IPS DF 6.9 (cell line): ENCODE measurements around the gene BCAN.

Experiments used
- DNase-seq: peaks from one replicate; pipeline ENCODE4 v3.0.0-alpha.2; 2013; ENCODE audit warnings: low read depth, low spot score
- H3K27ac ChIP-seq: one replicate; pipeline ENCODE4 v1.5.1; 2013; ENCODE audit warnings: low read length, control low read depth
- H3K27me3 ChIP-seq: 2 replicates; pipeline ENCODE4 v1.6.1; 2013; ENCODE audit warnings: mild to moderate bottlenecking, low read length; ENCODE audit not compliant: control insufficient read depth, insufficient read depth
- H3K36me3 ChIP-seq: 2 replicates; pipeline ENCODE4 v1.6.1; 2013; ENCODE audit warnings: low read length; ENCODE audit not compliant: control insufficient read depth, insufficient read depth
- H3K4me1 ChIP-seq: 2 replicates; pipeline ENCODE4 v1.6.1; 2013; ENCODE audit warnings: low read length; ENCODE audit not compliant: control insufficient read depth, insufficient read depth
- H3K4me3 ChIP-seq: 2 replicates; pipeline ENCODE4 v1.5.1; 2013; ENCODE audit warnings: mild to moderate bottlenecking, low read length
- H3K9me3 ChIP-seq: 2 replicates; pipeline ENCODE4 v1.6.1; 2013; ENCODE audit warnings: low read length, inconsistent platforms; ENCODE audit not compliant: control insufficient read depth, insufficient read depth
- WGBS: extraction: QIAGEN DNeasy Blood & Tissue Kit; methylation state at CpG from one replicate; pipeline ENCODE4 v1.1.7; 2013; ENCODE audit warnings: mixed read lengths, missing lambda C conversion rate; ENCODE audit not compliant: insufficient read length, insufficient coverage; 5-methylcytosine and 5-hydroxymethylcytosine counted together

BCAN gene

DNA sequence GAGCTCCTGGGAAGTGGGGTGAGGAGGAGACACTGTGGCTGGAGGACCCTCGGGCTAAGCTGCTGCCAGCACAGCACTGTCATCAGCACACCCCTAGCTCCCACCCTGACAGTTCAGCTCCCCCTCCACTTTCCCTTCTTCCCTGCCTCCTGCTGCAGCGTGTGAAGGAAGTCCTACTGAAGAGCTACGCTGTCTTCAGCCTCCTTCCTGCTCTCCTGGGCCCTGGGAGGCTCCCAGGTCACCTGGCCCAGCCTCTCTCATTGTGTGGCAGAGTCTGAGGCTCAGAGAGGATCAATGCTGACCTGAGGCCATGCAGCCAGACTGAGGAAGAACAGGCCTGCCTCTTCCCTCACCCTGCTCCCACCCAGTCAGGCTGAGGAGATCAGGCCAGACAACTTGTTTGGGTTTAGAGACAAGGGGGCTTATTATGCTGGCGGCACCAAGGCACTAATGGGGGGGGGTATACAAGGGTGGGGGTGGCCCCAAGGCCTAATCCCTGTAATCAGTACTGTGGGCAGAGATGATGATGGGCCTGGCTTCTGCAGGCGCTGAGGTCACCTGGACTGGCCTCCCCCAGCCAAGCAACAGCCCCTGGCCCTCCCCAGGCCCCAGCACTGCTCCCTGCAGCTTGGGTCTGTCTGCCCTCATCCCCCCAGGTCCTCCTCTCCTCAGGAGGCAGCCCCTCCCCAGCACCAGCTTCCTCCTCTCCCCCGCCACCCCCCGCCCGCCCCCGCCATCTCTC, 26.2 kb downstream of the BCAN start:
- peaks cover 33% of the 10 kb centered on the region for H3K4me1 ChIP-seq
- H3K9me3 ChIP-seq: no peaks in the 10 kb centered on the region
- no peak for DNase-seq
- H3K27me3 ChIP-seq: no peaks in the 10 kb centered on the region
- peaks cover 5% of the 10 kb centered on the region; the same call in 1 of the 2 replicates for H3K36me3 ChIP-seq
- H3K27ac ChIP-seq: no peak overlapping the region
- H3K4me3 ChIP-seq: no peak overlapping the region
- WGBS: no CpG with 5 or more reads among the region's 9 CpGs

GRCh38 chr1:156668801-156669637, 27.1 kb downstream of the BCAN start:
- Histone ChIP-seq H3K27ac (no peak overlapping the region), H3K4me1 (peaks cover 36% of the 10 kb centered on the region), H3K36me3 (peaks cover 5% of the 10 kb centered on the region; the same call in 1 of the 2 replicates), H3K9me3 (no peaks in the 10 kb centered on the region), H3K27me3 (no peaks in the 10 kb centered on the region), H3K4me3 (no peak overlapping the region)
- no peak for DNase-seq
- no CpG with 5 or more reads among the region's 17 CpGs for WGBS

DNA sequence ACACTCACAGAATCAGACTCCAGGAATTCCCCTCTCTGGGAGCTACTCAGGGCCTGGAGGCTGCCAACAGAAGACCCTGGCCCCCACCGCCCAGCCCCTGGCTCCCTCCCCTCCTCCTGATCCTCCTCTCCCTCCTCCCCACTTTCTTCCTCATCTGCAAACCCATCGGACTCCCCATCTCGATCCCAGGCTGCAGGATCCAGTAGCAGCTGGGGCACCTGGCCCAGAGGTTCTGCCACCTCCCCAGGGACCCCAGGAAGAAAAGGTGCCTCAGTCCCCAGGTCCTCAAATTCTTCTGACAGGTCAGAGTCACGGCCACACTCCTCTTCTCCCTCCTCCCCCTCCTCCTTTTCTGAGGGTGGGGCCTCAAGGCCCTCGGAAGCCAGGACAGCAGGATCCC, 27.9 kb downstream of the BCAN start:
- no peak for DNase-seq
- no CpG with 5 or more reads among the region's 5 CpGs for WGBS
- H3K4me1 ChIP-seq: peaks cover 35% of the 10 kb centered on the region
- H3K27ac ChIP-seq: no peak overlapping the region
- peaks cover 6% of the 10 kb centered on the region; the same call in 1 of the 2 replicates for H3K36me3 ChIP-seq
- no peaks in the 10 kb centered on the region for H3K27me3 ChIP-seq
- no peaks in the 10 kb centered on the region for H3K9me3 ChIP-seq
- H3K4me3 ChIP-seq: no peak overlapping the region

DNA sequence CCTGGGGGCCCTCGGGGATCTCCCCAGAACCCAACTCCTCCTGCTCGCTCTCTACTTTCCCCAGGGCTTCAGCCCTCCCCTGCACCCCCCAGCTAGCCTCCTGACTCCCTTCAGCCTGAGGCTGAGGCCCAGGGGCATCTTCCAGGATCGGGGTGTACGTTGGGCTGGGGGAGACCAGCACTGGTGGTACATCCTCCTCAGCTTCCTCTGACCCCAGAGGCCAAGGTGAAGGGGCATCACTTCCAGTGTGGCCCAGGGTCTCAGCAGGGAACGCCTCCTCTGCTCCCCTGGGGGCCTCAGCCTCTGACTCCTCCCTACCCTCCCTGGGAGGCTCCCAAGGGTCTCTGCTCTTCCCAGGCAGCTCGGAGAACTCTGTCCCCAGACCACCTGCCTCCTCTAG, 28.4 kb downstream of the BCAN start:
- WGBS: no CpG with 5 or more reads among the region's 6 CpGs
- Histone ChIP-seq H3K36me3 (peaks cover 8% of the 10 kb centered on the region; the same call in 1 of the 2 replicates), H3K27ac (no peak overlapping the region), H3K4me1 (peaks cover 40% of the 10 kb centered on the region), H3K9me3 (no peaks in the 10 kb centered on the region), H3K27me3 (no peaks in the 10 kb centered on the region), H3K4me3 (no peak overlapping the region)
- DNase-seq: no peak

GRCh38 chr1:156670791-156671190, 28.9 kb downstream of the BCAN start:
- H3K27me3 ChIP-seq: no peaks in the 10 kb centered on the region
- peaks cover 8% of the 10 kb centered on the region; the same call in 1 of the 2 replicates for H3K36me3 ChIP-seq
- no CpG with 5 or more reads among the region's 4 CpGs for WGBS
- DNase-seq: no peak
- H3K4me3 ChIP-seq: no peak overlapping the region
- H3K27ac ChIP-seq: no peak overlapping the region
- H3K4me1 ChIP-seq: peaks cover 42% of the 10 kb centered on the region
- H3K9me3 ChIP-seq: no peaks in the 10 kb centered on the region

DNA sequence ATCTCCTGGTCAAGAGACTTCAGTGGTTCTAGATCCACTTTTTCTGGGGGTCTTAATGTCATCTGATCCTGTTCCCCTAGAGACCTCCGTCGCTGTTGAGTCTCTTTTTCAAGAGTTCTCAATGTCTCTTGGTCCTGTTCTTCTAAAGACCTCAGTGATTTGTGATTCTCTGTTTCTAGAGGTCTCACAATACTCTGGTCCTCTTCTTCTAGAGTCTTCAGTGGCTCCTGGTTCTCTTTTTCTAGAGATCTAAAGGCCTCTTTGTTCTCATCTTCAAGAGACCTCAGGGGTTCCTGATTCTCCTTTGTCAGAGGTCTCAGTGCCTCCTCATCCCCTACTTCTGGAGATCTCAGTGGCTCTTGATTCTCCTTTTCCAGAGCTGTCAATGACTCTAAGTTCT, 29.9 kb downstream of the BCAN start:
- DNase-seq: no peak
- Histone ChIP-seq H3K27ac (no peak overlapping the region), H3K27me3 (no peaks in the 10 kb centered on the region), H3K4me1 (peaks cover 44% of the 10 kb centered on the region), H3K36me3 (peaks cover 8% of the 10 kb centered on the region; the same call in 1 of the 2 replicates), H3K9me3 (no peaks in the 10 kb centered on the region), H3K4me3 (no peak overlapping the region)
- no CpG with 5 or more reads among the region's 2 CpGs for WGBS

- WGBS: no CpG with 5 or more reads among the region's 8 CpGs
- Histone ChIP-seq H3K27ac (no peak overlapping the region), H3K9me3 (no peaks in the 10 kb centered on the region), H3K4me3 (no peak overlapping the region), H3K4me1 (peaks cover 43% of the 10 kb centered on the region), H3K36me3 (peaks cover 8% of the 10 kb centered on the region; the same call in 1 of the 2 replicates), H3K27me3 (no peaks in the 10 kb centered on the region)
- DNase-seq: peak; percentile 97
These were observed 31.6 kb downstream of the BCAN start for GRCh38 chr1:156673387-156674121.

DNA sequence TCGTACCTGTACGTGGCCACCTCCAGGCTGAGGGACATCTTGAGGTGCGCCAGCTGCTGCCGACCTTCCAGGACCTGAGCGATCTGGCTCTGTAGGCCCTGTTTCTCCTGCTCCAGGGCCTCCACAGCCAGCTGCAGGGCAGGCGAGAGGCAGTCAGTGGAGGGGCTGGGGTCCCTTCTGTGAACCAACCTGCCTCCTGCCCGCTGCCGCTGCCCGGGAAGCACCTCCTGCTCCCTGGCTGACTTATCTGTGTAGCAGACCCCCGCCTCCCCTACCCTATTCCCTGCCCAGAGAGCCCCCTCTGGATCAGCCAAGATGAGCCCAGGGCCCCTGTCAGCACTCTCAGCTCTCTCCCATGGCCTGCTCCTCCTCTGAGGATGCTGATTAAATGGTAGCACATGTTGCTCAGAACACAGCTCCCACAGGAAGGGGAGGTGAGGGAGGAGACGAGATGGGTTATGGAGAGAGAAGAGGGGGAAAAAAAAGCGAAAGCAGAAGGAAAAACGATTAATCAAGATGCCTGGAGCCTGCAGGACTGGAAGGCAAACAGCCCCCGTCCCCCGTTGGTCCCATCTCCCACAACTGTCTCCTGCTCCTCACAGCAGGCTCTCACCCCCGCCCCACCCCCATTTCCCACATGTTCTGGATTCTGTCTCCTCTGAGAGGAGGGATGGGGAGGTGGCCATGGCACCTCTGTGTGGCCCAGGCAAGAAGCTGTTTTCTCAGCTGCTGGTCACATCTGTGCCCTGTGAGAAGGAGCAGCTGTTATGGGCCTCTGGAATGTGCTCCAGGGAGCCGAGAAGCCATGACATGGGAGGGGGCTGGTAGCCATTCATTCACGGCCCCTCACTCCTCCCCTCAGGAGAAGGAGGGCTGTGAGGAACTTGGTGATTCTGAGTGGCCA, 33.5 kb downstream of the BCAN start:
- no peak overlapping the region for H3K27ac ChIP-seq

GRCh38 chr1:156676114-156676819, 34.4 kb downstream of the BCAN start:
- H3K9me3 ChIP-seq: no peaks in the 10 kb centered on the region
- peak overlapping the region; percentile 54 for H3K4me3 ChIP-seq
- no peak overlapping the region for H3K27ac ChIP-seq
- WGBS: no CpG with 5 or more reads among the region's 49 CpGs
- DNase-seq: no peak
- H3K27me3 ChIP-seq: no peaks in the 10 kb centered on the region
- H3K4me1 ChIP-seq: peaks cover 26% of the 10 kb centered on the region
- peaks cover 8% of the 10 kb centered on the region; the same call in 1 of the 2 replicates for H3K36me3 ChIP-seq

More for the DNA sequence above, 33.5 kb downstream of the BCAN start:
- peak overlapping the region; percentile 54; the same call in 1 of the 2 replicates for H3K4me3 ChIP-seq
- H3K9me3 ChIP-seq: no peaks in the 10 kb centered on the region
- no peaks in the 10 kb centered on the region for H3K27me3 ChIP-seq
- peaks cover 27% of the 10 kb centered on the region for H3K4me1 ChIP-seq
- WGBS: no CpG with 5 or more reads among the region's 18 CpGs
- DNase-seq: no peak
- H3K36me3 ChIP-seq: peaks cover 8% of the 10 kb centered on the region; the same call in 1 of the 2 replicates
